SH-SY5Y (cell line): Measurements from ENCODE around the gene ZBTB20.

ENCODE experiments used
- GATA2 ChIP-seq: IDR thresholded peaks from 2 replicates; pipeline ENCODE4 v1.6.1; 2011; ENCODE audit warnings: mild to moderate bottlenecking, low read depth, low read length
- GATA3 ChIP-seq: IDR thresholded peaks from 2 replicates; pipeline ENCODE4 v1.6.1; 2011; ENCODE audit warnings: low read depth, mild to moderate bottlenecking, low read length, moderate library complexity

ZBTB20 gene

DNA sequence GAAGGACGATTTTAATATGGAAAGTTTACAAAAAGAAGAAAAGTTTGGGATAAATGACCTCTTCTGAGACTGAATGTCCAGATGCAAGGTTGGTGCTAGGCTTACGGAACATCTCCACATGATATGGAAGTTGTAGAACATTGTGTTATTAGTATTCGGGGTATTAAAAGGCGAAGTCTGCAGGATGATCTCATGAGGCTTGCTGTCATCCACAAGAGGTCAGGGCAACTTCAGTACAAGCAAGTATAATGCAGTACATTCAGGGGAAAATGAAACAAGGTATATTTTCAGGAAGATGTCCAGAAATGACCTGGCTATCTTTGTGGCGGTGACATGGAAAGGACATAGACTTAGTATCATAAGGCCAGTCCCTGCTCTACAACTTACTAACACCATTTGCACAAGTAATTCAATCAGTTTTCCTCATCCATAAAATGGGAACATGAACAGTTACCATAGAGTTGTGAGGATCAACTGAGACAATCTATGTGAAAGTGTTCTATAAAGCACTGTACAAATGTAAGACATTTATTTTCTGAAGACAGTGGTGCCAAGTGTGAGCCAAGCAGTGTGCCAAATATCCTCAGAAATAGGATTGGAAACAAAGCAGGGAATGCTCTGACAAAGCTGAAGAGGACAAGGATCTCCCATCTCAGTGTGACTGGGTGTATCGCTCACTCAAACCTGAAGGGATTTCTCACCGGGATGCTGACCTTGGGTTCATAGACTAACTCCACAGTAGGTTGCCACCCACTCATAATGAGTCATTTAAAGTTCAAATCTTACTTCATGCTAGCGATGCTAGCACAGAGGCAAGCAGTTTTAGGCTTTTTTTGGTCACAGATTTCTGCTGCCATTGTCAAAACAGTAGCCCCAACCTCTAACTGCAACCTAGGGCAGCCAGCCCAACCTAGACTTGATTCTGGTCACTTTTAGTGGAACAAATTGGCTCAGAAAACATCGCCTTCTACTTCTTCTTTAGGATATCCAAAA, 735.0 kb downstream of the ZBTB20 start:
- no peak for TF ChIP-seq GATA3
- no peak for TF ChIP-seq GATA2

DNA sequence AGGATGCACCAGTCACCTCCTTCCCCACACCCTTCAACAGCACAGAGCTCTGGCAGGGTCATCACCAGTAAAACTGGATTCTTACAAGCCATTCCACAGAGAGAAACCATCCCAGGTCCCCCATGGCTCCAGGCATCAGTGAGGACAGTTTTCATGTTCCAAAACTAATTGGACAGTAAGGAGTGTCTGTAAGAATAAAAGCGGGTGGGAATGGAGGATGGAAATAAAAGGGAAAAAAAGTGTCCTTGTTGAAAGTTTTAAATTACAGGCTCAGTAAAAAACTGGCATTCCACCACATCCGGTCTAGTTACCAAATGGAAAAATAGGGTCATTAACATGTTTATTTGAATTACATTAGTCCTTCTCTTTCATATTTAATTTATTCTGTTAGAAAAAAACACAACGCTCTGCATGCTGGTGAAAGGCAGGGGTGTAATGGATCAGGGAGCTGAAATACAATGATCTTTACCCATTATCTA, 735.9 kb downstream of the ZBTB20 start:
- no peak for TF ChIP-seq GATA3
- no peak for TF ChIP-seq GATA2

DNA sequence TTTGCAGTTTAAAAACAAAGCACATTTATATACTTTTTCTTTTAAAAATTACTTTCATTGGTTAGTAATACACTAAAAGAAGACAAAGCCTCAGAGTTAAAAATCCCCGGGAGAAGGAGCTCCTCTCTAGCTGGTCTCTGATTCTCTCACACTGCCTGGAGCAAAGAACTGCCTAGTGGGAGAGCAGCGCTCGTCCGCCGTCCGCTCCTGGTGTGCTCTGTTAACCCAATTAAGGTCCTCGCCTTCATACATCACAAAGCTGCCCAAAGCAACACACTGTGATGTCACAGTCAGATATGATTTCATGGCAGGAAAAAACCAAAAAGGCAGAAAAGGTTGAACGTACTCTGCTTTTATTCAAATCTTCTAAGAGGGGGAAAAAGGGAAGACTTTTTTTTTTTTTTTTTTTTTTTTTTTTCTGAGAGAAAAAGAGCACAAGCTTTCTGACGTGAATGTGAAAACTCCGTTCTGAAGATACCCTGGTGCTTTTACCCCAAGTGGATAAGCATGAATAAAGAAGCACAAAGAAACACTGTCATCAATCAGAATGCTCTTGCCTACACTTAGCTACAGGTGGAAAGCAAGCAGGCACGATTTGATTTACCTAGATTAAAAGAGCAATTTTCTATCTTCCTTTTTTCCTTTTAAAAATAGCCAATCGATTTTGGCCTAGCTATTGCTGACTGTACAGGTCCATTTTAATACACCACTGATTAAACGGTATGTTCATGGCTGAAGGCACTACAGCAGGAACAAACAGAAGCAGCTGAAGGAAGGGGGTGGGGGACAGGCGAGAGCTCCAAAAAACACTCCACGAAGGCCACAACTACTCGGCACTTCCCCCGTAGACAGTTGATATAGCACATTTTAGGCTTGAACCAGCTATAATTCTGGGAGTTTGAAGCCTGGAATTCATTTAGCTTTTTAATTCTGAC, 738.1 kb downstream of the ZBTB20 start:
- no peak for TF ChIP-seq GATA3
- TF ChIP-seq GATA2 = peak; percentile 48; the same call in 1 of the 2 replicates

GRCh38 chr3:114406922-114407321, 740.2 kb downstream of the ZBTB20 start:
- TF ChIP-seq GATA3 (no peak), GATA2 (no peak)

DNA sequence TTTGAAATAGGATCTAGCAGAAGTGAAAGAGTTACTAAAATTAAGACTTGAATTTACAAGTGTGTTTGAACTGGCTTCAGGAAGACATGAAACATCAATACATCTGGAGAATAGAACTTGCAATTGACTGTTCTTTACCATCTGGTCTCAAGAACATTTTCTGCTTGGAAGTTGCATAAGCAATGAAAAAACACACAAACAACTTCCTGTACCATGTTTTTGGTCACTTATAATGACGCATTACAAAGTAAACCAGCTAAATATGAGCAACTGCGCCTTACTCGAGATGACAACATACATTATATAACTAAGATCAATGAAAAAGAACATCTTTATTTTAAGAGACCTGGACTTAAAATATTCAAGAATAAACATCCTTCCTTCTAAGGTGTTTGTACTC, 740.8 kb downstream of the ZBTB20 start:
- TF ChIP-seq GATA3 (no peak), GATA2 (no peak)

- TF ChIP-seq GATA3 (no peak), GATA2 (no peak)
Observed at GRCh38 chr3:114405202-114405990, 741.7 kb downstream of the ZBTB20 start.

DNA sequence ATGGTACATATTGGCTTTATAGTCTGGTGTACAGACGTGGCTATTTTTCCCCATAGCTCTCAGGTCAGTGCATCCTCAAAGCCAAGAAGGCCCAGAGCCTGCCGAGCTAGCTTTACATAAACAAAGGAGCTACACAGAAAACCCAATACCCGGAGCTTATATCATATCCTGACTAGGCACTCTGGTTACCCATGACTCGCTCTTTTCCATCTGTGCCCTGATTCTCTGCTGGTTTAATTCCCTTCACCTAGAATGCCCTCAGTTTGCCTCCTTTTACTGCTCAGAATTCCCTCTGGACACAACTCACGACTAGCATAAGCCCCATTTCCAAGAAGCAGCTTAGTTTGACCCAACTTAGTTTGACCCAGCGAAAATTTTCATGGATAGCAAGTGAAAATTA, 742.5 kb downstream of the ZBTB20 start:
- TF ChIP-seq GATA2 = no peak
- no peak for TF ChIP-seq GATA3

- TF ChIP-seq GATA2 (no peak), GATA3 (no peak)
Observed at GRCh38 chr3:114402838-114403237, 744.2 kb downstream of the ZBTB20 start.

GRCh38 chr3:114401346-114401745, 745.7 kb downstream of the ZBTB20 start:
- TF ChIP-seq GATA3 = no peak
- no peak for TF ChIP-seq GATA2

- TF ChIP-seq GATA2 = no peak
- no peak for TF ChIP-seq GATA3
Observed at GRCh38 chr3:114400371-114400770, 746.7 kb downstream of the ZBTB20 start.

DNA sequence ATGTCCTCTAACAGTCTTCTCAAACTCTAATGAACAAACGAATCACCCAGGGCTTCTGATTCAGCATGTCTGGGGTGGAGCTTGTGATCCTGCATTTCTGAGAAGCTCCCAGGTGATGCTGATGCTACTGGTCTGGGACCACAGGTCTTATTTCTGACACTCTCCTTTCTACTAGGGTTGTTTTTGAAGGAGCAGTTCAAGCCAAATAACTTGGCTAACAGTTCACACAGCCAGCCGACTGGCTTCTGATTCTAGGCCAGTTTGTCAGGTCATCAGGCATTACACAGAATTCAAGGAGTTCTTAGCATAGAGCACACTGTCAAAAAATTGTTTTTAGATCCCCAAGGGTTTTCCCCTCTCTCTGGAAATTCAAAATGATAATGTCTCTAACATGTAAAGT, 752.5 kb downstream of the ZBTB20 start:
- TF ChIP-seq GATA3 = no peak
- TF ChIP-seq GATA2 = no peak

GRCh38 chr3:114393367-114394072, 753.6 kb downstream of the ZBTB20 start:
- no peak for TF ChIP-seq GATA2
- no peak for TF ChIP-seq GATA3

DNA sequence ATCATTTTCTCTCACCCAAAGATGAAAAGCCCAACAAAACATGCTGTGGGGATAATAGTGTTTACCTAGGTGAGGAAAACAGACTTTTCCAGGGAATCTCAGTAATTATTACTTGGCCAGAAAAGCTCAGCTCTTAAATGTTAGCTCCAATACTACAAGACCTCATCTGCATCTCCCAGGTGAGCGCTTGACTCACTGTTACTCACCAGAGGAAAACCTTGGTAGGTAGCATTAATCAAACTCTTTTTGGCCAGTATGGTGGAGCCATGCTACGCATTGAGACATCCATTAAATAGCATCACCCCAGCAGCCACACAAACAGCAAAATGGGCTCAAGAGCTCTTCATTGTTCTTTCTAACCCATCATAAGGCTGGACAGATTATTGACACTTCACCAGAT, 754.3 kb downstream of the ZBTB20 start:
- TF ChIP-seq GATA2 = no peak
- TF ChIP-seq GATA3 = no peak
